Measurements from ENCODE around the gene MGMT.

DNA sequence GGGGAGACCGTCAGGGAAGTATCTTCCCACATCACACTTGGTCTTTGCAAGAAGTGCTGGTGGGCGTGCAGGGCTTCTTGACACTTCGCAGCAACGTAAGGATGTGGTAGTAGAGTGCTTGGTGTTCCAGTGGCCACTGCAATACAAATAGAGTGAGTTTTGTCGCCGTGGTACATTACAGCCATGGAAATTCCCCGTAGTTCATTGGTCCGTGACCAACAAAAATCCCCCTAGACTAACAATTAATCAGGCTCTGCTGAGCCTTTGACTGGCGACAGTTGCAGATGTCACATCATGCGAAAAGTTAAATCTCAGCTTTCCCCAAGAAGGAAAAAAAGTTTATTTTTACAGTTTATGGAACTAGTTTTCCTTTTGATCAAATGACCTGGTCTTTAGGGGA is 134.7 kb downstream of the MGMT start:
- TF ChIP-seq POLR2AphosphoS5 (IDR thresholded peaks at IDR 0.05) = no peak
- TF ChIP-seq, protein P1, sequence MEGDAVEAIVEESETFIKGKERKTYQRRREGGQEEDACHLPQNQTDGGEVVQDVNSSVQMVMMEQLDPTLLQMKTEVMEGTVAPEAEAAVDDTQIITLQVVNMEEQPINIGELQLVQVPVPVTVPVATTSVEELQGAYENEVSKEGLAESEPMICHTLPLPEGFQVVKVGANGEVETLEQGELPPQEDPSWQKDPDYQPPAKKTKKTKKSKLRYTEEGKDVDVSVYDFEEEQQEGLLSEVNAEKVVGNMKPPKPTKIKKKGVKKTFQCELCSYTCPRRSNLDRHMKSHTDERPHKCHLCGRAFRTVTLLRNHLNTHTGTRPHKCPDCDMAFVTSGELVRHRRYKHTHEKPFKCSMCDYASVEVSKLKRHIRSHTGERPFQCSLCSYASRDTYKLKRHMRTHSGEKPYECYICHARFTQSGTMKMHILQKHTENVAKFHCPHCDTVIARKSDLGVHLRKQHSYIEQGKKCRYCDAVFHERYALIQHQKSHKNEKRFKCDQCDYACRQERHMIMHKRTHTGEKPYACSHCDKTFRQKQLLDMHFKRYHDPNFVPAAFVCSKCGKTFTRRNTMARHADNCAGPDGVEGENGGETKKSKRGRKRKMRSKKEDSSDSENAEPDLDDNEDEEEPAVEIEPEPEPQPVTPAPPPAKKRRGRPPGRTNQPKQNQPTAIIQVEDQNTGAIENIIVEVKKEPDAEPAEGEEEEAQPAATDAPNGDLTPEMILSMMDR (IDR thresholded peaks at IDR 0.05; ENCODE audit: poor library complexity, severe bottlenecking) = no peak
- TF ChIP-seq MXI1 (conservative IDR thresholded peaks at IDR 0.05; ENCODE audit: poor library complexity, severe bottlenecking) = no peak
- TF ChIP-seq EZH2 (IDR thresholded peaks at IDR 0.05; ENCODE audit: borderline replicate concordance, insufficient read depth, low read length, poor library complexity, severe bottlenecking) = no peak
- no peak for TF ChIP-seq EP300 (conservative IDR thresholded peaks at IDR 0.05; ENCODE audit: poor library complexity, severe bottlenecking)
- TF ChIP-seq, protein P2, sequence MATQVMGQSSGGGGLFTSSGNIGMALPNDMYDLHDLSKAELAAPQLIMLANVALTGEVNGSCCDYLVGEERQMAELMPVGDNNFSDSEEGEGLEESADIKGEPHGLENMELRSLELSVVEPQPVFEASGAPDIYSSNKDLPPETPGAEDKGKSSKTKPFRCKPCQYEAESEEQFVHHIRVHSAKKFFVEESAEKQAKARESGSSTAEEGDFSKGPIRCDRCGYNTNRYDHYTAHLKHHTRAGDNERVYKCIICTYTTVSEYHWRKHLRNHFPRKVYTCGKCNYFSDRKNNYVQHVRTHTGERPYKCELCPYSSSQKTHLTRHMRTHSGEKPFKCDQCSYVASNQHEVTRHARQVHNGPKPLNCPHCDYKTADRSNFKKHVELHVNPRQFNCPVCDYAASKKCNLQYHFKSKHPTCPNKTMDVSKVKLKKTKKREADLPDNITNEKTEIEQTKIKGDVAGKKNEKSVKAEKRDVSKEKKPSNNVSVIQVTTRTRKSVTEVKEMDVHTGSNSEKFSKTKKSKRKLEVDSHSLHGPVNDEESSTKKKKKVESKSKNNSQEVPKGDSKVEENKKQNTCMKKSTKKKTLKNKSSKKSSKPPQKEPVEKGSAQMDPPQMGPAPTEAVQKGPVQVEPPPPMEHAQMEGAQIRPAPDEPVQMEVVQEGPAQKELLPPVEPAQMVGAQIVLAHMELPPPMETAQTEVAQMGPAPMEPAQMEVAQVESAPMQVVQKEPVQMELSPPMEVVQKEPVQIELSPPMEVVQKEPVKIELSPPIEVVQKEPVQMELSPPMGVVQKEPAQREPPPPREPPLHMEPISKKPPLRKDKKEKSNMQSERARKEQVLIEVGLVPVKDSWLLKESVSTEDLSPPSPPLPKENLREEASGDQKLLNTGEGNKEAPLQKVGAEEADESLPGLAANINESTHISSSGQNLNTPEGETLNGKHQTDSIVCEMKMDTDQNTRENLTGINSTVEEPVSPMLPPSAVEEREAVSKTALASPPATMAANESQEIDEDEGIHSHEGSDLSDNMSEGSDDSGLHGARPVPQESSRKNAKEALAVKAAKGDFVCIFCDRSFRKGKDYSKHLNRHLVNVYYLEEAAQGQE (IDR thresholded peaks at IDR 0.05; ENCODE audit: borderline replicate concordance) = no peak
- no peak for TF ChIP-seq RAD21 (conservative IDR thresholded peaks at IDR 0.05)
- no peak for TF ChIP-seq TAF1 (IDR thresholded peaks at IDR 0.05; ENCODE audit: low read depth)

Measured in neural cell (in vitro differentiated cells).